Activated CD4-positive, alpha-beta T cell treated with anti-CD3 and anti-CD28 coated beads for 4 hours (primary cell): ENCODE measurements around the gene KMT2A.
"Not testable (repeated sequence)": the region's sequence is repeated elsewhere in the genome, so short reads cannot be mapped to it uniquely, and the experiment has no call there.

Source experiments
- DNase-seq, 2 donors: peaks; one replicate each; pipeline ENCODE4 v3.0.0-alpha.2; 2020

KMT2A gene

DNA sequence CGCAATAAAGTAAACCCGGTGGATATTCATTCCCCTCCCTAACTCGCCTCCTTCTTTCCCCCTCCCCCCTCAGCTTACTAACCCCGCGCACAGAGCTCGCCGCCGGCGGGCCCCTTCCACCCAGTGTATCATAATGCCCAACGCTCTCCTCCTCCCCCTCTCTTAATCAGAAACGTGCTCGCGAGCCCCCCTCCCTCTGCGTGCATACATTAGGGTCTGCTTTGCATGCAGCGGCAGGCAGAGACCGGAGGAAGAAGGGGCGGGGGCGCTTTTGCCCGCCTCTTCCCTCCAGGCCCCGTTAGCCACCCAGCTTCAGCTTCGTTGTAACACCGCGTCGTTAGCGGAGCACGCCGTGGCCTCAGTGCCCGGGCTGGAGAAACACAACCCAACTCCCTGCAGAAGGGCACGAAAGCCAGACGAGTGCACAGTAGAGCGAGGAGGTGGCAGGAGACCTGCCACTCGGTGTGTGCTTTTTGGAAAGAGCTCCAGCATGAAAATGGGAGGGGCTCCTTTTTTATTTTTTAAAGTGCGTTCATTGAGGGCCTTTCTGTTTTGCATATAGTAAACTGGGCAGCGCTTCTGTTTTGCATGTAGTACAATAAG lies 901 bp upstream of the KMT2A start:
- peak; percentile 31 to 44 for DNase-seq

DNA sequence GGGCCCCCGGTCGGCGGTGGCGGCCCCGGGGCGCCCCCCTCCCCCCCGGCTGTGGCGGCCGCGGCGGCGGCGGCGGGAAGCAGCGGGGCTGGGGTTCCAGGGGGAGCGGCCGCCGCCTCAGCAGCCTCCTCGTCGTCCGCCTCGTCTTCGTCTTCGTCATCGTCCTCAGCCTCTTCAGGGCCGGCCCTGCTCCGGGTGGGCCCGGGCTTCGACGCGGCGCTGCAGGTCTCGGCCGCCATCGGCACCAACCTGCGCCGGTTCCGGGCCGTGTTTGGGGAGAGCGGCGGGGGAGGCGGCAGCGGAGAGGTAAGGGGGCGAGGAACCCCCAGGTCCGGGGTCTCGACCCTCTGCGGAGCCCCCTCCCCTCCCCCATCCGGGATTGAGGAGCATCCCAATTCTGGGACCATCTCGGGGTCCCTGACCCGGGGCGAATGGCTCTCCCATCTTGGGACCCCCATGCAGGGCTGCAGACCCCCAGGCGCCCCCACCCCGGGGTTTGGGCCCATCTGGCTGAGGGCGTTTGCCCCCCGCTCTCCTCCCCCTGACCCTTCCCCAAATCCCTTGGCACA lies 431 bp downstream of the KMT2A start:
- peak; percentile 32 to 48 for DNase-seq

DNA sequence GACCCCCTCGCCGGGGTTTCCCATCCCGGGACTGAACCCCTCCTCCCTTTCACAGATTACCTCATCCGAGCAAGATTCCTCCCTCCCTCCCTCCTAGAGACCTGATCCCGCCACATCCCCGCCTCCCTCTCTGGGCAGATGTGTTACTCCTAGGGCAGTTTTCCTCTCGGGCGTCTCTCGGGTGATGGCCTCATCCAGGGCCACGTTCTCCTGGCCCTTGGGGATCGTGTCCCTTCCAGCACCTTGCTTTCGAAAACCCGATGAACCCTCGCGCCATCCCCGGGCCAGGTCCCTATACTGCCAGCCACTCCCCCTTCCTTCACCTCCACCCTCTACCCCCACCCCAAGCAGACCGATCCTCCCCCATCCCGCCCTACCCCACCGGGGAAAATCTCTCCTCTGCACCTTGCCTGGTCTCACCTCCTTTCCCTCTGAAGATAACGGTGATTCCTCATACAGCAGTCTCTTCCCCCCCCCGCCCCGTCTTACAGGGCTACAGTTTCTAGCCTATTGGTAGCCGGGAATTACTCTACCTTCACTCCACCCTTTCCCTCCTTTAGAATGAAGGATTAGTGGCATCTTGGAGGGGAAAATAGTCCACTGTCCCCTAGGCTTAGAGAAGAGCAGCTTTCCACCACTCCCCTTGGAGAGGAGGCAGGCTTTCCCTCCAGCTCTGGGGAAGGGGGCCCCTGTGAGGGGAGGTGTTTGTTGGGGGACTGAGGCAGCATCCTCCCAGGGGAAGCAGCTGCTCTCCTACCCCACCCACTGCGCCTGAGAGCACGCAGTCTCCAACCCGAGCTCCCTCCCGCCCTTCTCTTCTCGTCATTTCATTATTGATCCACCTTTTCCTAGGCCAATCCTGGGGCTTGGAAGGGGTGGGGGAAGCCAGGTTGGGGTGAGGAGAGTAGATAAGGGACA lies 1.2 kb downstream of the KMT2A start:
- DNase-seq, result peak; percentile 38 to 39

DNA sequence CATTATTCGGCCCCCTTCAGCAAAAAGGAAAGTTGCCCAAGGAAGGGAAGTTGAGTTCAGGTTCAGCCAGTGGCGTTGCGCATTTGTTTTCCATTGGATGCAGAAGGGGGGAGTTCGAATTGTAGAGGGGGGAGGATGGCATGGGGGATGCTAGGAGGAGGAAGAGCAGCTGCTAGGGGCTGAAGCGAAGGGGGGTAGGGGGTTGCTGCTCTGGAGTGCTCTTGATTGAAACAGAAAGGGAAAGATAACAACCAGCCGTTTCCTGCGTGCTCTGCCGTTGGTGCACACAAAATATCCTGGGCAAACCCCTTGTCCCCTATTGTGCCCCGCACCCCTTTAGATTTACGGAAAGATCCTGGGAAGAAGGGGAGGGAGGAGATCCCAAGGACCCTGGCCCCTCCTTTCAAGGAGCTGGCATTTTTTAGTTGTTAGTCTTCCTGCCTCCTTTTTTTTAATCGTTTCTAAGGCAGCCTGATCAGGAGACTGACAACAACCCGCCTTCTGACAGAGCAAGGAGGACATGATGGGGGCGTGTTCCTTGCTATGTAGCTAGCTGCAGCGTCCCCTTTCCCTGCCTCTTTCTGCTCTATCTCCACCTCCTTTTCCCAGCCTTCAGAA lies 2.1 kb downstream of the KMT2A start:
- DNase-seq, result peak; percentile 30 to 42

DNA sequence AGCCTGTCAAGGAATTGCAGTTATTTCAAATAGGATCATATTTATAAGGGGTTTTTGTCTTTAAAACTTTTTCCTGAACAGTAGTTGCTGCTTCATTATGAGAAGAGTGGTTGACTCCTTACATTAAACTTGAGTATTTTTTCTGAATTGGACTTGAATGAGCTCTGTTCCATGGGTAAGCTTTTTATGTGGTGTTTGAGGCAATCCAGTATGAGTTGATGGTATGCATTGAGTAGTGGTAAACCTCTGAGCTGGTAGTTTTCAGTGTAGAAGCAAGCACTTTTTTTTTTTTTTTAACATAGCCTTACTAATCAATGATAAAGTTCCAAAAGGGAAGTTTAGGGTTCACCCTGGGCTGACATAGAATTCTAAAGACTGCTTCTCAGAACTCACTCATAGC lies 3.4 kb downstream of the KMT2A start:
- DNase-seq, result no peak

DNA sequence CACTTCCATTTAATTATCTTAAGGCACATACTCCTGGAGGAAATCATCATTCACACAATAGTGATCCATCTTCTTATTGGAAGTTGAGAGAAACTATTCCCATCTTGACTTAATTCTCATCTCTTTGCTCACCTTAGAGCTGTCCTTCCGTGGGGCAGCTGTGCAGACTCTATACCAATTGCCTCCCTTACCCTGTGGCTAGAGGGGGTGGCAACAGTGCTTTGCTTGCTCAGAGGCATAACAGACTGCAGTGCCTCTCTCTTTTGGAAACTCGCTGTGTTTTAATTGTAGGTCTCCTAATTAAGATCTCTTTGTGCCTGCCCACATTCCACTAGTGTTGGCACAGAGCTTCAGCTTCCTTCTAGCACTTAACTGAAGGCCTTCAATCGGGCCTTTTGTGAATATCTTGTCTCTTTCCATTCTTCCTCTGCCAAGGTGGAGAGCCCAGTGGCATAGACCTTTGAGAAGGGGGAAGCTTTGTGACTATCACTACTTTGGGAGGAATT lies 5.5 kb downstream of the KMT2A start:
- DNase-seq, result no peak

DNA sequence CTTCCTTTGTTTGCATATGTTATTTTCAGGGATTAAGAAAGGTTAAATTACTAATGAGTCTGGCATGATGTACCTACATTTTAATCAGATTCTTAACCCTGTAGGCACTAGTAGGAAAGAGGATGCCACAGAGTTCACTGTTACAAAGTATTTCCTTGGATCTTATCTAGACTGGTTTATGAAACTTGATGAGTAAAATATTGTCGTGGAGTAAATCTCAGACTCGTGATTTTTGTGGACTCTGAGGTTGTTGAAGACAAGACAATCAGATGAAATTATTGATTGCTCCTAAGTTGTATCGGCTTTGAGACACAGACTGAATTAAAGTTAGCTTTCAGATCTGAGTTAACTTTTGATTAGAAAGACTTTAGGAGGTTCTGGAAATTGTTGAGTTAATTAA lies 6.0 kb downstream of the KMT2A start:
- DNase-seq, result no peak

DNA sequence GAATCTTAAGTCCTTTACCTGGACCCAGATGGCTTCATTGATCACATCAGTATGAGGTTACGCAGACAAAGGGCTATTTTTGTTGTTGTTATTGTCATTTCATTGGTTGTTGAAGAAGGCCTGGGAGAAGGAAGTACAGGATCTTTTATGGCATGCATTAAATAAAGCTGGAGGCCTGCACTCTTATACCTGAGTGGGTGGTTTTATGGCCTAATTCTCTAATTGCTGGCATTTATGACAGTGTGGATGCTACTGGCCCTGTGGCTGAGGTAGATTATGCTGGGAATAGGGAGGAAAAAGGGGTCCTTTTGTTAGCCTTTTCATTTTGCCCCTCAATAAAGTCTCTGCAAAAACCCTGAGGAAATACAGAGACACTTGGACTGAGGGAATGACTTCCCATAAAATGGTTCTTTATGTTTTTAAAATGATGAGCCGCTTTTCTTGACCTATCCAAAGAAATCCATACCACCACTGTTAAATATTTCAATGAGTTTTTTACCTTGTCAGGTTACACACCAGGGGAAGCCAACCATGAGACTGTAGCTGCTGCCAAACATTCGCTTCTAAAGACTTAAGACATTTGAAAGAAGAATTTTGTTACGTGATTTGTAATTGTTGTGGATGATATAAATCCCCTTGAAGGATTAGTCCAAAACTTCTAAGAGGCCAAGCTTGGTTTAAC lies 6.8 kb downstream of the KMT2A start:
- no peak for DNase-seq

DNA sequence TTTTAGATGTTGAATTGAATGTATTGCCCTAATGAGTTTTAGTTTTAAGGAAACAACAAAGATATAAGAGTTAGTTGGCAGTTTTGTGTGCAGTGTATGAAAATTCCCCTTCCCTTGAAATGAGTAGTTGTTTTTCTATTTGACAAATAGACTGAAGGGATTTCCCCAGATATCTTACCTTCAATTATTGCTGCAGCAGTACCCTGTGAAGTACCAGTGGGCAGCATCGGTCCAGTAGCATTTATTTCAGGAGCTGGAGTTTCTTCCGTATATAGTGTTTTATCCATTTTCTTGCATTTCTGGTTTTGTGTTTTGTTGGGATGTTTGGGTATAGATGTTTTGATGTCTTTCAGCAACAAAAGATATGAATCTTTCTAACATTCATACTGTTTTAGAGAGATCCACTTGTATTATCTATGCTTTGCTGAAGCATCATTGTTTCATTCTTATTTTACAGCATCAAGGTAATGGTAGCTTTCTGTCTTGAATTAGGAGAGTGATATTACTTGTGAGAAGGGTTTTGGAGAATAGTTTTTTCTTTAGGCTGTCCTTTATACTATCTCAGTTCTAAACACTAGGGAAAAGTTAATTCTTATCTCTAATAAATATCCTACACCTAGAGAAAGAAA lies 7.4 kb downstream of the KMT2A start:
- no peak for DNase-seq

DNA sequence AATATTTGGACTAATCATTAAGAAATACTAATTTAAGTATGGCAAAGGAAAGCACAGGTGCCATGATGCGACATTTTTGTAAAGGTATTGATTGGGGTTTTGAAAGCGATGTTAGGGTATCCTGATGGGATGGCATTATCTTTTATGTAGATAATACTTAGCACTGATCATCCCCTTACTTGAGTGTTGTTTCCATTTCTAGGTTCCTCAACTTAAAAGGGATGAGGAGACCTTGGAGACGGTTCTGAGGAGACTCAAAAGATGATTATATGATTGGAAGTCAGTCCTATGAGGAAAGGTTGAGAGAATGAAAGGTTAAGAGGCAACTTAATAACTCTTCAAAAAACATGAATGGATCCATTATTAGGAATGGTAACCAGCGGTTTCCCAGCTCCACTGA lies 11.1 kb downstream of the KMT2A start:
- DNase-seq, result no peak

DNA sequence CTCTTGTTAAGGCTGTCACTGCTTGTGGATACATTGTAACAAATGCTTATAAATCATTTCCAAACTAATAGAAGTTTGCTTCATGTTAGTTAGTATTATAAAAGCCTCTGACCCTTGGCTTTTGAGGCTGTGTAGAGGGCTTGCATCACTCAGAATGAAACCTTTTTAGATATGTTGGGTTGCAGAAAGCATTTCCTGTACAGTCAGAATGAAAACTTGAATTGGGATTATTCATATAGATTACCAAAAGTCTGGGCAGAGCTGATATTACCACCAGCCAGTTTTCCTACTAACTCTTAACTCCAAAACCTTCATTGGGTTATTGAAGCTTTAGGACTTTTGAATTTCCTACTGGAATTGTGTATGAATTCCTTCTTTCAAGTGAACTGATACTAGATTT lies 12.0 kb downstream of the KMT2A start:
- no peak for DNase-seq

DNA sequence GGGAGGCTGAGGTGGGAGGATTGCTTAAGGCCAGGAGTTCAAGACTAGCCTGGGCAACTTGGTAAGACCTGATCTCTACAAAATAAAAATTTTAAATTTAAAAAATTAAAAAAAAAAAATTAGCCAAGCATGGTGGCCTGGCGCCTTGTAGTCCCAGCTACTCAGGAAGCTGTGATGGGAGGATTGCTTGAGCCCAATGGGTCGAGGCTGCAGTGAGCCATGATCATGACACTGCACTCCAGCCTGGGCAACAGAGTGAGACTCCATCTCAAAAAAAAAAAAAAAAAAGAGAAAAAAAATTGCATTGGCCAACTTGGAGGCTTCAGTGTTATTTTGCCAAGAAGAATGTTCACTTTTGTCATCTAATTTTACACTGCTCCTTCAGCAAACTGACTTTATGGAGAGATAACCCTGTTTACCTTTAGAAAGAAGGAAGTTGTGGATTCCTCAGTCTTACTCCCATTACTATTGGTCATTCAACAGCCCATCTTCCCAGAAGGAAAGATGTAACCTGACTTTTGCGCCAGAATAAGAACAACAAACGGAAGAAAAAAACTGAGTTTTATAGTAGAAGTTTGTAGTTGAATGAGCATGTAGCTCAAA lies 13.1 kb downstream of the KMT2A start:
- DNase-seq, result no peak

DNA sequence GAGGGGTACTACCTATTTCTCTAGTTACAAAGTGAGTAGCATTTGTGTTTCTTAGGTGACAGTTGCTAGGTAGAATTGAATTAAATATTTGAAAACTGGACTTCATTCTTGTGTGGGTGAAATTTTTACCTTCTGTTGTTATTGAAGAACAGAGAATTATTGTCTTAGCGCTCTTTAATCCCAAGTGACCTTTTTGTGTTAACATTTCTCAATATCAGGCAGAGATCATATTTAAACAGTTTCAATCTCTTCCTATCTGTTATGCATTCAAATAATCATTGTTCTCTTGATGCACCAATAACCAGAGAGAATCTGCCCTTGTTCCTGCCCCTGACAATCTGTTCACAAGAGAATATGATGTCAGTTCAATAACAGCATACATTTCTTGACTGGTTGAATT lies 14.2 kb downstream of the KMT2A start:
- no peak for DNase-seq

DNA sequence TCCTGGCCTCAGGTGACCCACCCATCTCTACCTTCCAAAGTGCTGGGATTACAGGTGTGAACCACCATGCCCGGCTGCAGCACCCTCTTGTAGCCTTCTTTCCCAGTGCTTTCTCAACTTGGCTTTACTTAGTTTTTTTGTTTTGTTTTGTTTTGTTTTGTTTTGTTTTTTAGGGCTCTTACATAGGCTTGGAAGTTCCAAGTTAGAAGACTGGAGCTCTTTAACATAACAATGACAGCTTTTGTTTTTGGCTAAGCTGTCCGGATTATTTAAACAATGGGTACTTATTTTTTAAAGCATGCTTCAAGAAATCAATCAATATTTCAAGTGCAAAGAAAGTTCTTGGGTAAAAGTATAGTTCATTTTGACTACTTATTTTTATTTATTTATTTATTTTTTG lies 25.9 kb downstream of the KMT2A start:
- no peak for DNase-seq

DNA sequence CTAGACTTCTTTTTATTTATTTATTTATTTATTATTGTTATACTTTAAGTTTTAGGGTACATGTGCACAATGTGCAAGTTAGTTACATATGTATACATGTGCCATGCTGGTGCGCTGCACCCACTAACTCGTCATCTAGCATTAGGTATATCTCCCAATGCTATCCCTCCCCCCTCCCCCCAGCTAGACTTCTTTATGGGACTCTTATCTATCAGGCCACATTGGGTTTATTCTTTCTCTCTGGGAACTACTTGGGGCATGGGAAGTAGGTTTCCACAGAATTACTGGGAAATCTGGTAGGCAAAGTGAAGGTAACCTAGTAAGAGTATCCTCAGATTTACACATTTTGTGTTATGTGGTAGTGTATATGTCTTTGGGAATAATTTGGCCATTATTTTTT lies 32.7 kb downstream of the KMT2A start:
- not testable (repeated sequence) for DNase-seq

DNA sequence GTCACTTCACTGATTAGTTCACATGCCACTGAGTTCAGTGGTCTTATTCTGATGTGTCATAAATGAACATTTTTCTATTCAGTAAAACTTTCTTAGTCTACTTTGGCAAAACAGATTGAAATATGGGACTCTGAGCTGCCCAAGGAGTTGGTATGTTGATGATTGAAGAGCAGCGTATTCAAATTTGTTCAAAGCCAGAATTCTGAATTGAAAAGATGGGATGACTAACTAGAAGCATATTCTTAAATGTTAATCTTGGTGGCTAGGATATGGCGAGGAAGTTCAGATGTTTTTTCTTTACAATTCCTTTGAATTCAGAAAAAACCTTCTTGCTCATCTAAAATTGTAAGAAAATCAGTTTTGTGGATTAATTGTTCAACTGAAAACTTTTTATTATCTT lies 34.7 kb downstream of the KMT2A start:
- no peak for DNase-seq

DNA sequence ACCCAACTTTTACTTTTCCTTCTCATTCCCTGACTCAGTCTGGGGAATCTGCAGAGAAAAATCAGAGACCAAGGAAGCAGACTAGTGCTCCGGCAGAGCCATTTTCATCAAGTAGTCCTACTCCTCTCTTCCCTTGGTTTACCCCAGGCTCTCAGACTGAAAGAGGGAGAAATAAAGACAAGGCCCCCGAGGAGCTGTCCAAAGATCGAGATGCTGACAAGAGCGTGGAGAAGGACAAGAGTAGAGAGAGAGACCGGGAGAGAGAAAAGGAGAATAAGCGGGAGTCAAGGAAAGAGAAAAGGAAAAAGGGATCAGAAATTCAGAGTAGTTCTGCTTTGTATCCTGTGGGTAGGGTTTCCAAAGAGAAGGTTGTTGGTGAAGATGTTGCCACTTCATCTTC lies 37.2 kb downstream of the KMT2A start:
- DNase-seq, result no peak

DNA sequence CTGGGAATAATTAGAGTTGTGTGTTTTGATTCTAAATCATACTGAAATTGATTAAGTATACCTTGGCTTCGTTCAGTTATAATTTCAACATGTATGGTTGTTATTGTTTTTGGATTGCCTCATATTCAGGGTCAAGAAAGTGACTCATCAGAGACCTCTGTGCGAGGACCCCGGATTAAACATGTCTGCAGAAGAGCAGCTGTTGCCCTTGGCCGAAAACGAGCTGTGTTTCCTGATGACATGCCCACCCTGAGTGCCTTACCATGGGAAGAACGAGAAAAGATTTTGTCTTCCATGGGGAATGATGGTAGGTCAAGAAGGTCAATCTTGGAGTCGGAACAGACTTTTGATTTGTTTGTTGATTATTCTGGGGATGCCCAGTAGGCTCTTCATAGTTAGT lies 40.4 kb downstream of the KMT2A start:
- DNase-seq, result no peak

DNA sequence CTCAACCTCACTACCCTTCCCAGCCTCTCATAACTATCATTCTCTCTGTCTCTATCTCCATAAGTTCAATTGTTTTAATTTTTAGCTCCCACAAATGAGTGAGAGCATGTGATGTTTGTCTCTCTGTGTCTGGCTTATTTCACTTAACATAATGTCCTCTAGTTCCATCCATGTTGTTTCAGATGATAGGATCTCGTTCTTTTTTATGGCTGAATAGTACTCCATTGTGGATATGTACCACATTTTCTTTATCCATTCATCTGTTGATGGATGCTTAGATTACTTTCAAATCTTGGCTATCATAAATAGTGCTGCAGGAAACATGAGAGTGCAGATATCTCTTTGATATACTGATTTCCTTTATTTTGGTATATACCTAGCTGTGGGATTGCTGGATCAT lies 44.9 kb downstream of the KMT2A start:
- not testable (repeated sequence) for DNase-seq

DNA sequence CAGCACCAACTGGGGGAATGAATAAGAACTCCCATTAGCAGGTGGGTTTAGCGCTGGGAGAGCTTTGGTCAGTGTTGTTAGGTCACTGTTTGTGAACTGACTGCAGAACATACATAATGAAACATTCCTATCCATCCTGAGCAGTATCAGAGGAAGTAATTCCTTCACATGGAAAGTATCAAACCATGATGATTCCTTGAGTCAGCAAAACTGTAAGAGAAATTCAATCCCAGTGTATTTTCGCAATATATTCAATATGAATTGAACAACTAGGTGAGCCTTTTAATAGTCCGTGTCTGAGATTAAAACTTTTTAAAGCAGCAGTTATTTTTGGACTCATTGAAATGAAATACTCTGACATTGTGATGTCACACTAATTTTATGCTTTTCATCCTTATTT lies 48.1 kb downstream of the KMT2A start:
- no peak for DNase-seq

DNA sequence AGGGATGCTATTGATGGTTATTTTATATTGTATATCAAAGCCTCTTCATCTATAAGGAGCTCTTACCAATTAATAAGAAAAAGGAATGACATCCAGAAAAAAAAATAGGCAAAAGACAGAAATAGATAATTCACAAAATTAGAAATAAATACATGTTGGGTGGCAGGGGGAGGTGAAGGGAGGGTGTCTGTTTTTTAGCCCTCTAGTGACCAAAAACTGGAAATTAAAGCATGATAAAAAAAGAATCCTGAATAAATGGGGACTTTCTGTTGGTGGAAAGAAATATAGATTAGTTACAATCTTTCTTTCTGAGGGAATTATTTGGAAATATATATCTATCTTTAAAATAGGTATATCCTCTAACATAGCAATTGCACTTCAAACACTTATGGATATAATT lies 49.0 kb downstream of the KMT2A start:
- DNase-seq, result no peak

DNA sequence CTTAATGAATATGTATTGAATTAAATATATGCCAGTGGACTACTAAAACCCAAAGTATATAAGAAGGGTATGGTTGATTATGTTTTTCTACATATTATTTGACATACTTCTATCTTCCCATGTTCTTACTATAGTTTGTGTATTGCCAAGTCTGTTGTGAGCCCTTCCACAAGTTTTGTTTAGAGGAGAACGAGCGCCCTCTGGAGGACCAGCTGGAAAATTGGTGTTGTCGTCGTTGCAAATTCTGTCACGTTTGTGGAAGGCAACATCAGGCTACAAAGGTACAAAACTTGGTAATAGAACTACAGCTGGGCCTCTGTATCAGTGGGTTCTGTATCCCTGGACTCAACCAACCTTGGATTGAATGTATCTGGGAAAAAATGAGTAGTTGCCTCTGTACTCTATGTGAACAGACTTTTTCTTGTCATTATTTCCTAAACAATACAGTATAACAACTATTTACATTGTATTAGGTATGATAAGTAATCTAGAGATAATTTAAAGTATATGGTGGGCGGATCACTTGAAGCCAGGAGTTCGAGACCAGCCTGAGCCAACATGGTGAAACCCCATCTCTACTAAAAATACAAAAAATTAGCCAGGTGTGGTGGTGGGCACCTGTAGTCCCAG lies 52.3 kb downstream of the KMT2A start:
- DNase-seq, result peak; percentile 70 to 82
